SK-N-SH treated with all-trans-retinoic acid at 6 μM for 48 hours (cell line): ENCODE results near the gene MANBA.

ENCODE experiments used
- ATAC-seq: fragments of 200-7000 bp; cut with Tn5 transposase; 3 replicates; pipeline ENCODE4 v1.9.1; 2020; ENCODE audit warnings: mild to moderate bottlenecking, moderate library complexity
- ARNTL ChIP-seq: fragments of 450-650 bp; formaldehyde crosslinking; IDR thresholded peaks from 2 replicates; pipeline ENCODE4 v1.5.0; 2020; ENCODE audit warnings: low read depth, mild to moderate bottlenecking, moderate library complexity, borderline replicate concordance
- BACH2 ChIP-seq: fragments of 250-450 bp; sonication (Bioruptor Pico); IDR thresholded peaks from 2 replicates; pipeline ENCODE4 v1.9.0; 2021; ENCODE audit warnings: mild to moderate bottlenecking, borderline replicate concordance
- CSDC2 ChIP-seq: fragments of 250-450 bp; sonication (Bioruptor Pico); IDR thresholded peaks from 2 replicates; pipeline ENCODE4 v1.5.0; 2020; ENCODE audit warnings: mild to moderate bottlenecking, moderate library complexity
- GLIS3 ChIP-seq: fragments of 250-450 bp; sonication (Bioruptor Pico); IDR thresholded peaks from 2 replicates; pipeline ENCODE4 v1.5.0; 2020; ENCODE audit warnings: mild to moderate bottlenecking, moderate library complexity
- ISL1 ChIP-seq: fragments of 250-450 bp; sonication (Bioruptor Pico); IDR thresholded peaks from 2 replicates; pipeline ENCODE4 v2.1.2; 2022; ENCODE audit warnings: mild to moderate bottlenecking, moderate library complexity
- OSR1 ChIP-seq: fragments of 250-450 bp; sonication (Bioruptor Pico); IDR thresholded peaks from 2 replicates; pipeline ENCODE4 v1.8.0; 2022; ENCODE audit warnings: moderate library complexity, mild to moderate bottlenecking, inconsistent platforms
- PPARA ChIP-seq: fragments of 250-450 bp; sonication (Bioruptor Pico); IDR thresholded peaks from 2 replicates; pipeline ENCODE4 v1.5.0; 2020; ENCODE audit warnings: mild to moderate bottlenecking, borderline replicate concordance
- RARB ChIP-seq: fragments of 250-450 bp; sonication (Bioruptor Pico); IDR thresholded peaks from 2 replicates; pipeline ENCODE4 v1.8.0; 2021; ENCODE audit warnings: mild to moderate bottlenecking, moderate library complexity
- SNAI2 ChIP-seq: fragments of 250-450 bp; sonication (Bioruptor Pico); IDR thresholded peaks from 2 replicates; pipeline ENCODE4 v1.5.0; 2020; ENCODE audit warnings: mild to moderate bottlenecking, moderate library complexity
- TCF4 ChIP-seq: fragments of 250-450 bp; sonication (Bioruptor Pico); IDR thresholded peaks from 2 replicates; pipeline ENCODE4 v1.8.0; 2021; ENCODE audit warnings: mild to moderate bottlenecking, moderate library complexity, borderline replicate concordance
- TOX ChIP-seq: fragments of 250-450 bp; sonication (Bioruptor Pico); IDR thresholded peaks from 2 replicates; pipeline ENCODE4 v1.8.0; 2021; ENCODE audit warnings: mild to moderate bottlenecking, moderate library complexity, borderline replicate concordance
- ZC3H10 ChIP-seq: fragments of 250-450 bp; sonication (Bioruptor Pico); IDR thresholded peaks from 2 replicates; pipeline ENCODE4 v1.5.1; 2021; ENCODE audit warnings: mild to moderate bottlenecking, moderate library complexity
- ZFP3 ChIP-seq: fragments of 250-450 bp; sonication (Bioruptor Pico); IDR thresholded peaks from 2 replicates; pipeline ENCODE4 v1.5.0; 2020; ENCODE audit warnings: mild to moderate bottlenecking, moderate library complexity
- ZFP30 ChIP-seq: fragments of 450-650 bp; formaldehyde crosslinking; IDR thresholded peaks from 2 replicates; pipeline ENCODE4 v1.5.0; 2022; ENCODE audit warnings: mild to moderate bottlenecking, moderate library complexity
- ZNF565 ChIP-seq: fragments of 450-650 bp; formaldehyde crosslinking; conservative IDR thresholded peaks from 2 replicates; pipeline ENCODE4 v1.5.0; 2020; ENCODE audit warnings: low read depth, mild to moderate bottlenecking, moderate library complexity
- ZNF70 ChIP-seq: fragments of 450-650 bp; formaldehyde crosslinking; IDR thresholded peaks from 2 replicates; pipeline ENCODE4 v1.5.0; 2020; ENCODE audit warnings: mild to moderate bottlenecking, moderate library complexity
- ZNF8 ChIP-seq: fragments of 450-650 bp; formaldehyde crosslinking; IDR thresholded peaks from 2 replicates; pipeline ENCODE4 v1.5.0; 2020; ENCODE audit warnings: mild to moderate bottlenecking, moderate library complexity
- TF ChIP-seq, protein P1 (sequence below): fragments of 250-450 bp; sonication (Bioruptor Pico); IDR thresholded peaks from 2 replicates; pipeline ENCODE4 v1.8.0; 2021; ENCODE audit warnings: low read depth, mild to moderate bottlenecking, moderate library complexity, borderline replicate concordance
- TF ChIP-seq, protein P2 (sequence below): fragments of 250-450 bp; sonication (Bioruptor Pico); IDR thresholded peaks from 2 replicates; pipeline ENCODE4 v1.5.1; 2020; ENCODE audit warnings: low read depth, mild to moderate bottlenecking, moderate library complexity
- TF ChIP-seq, protein P3 (sequence below): fragments of 250-450 bp; sonication (Bioruptor Pico); IDR thresholded peaks from 2 replicates; pipeline ENCODE4 v1.5.1; 2021; ENCODE audit warnings: mild to moderate bottlenecking, moderate library complexity
- TF ChIP-seq, protein P4 (sequence below): fragments of 250-450 bp; sonication (Bioruptor Pico); IDR thresholded peaks from 2 replicates; pipeline ENCODE4 v1.5.0; 2020; ENCODE audit warnings: mild to moderate bottlenecking, moderate library complexity

The MANBA gene

DNA sequence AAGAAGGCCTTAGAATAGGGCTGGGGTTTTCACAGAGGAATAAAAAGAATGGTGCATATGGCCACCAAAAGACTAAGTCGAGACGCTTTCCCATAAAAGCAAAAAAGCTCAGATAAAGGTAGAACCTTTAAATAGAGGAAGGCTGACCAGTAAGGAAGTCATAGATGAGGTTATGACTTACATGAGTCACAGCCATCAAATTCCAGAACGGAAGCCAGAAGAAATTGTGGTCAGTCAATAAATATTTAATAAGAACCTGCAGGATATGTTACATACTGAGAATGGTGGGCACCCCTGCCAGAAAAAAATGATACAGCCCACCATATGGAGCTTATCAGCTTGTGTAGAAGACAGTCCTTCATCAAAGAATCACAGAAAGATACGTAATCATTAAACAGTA, 120.1 kb downstream of the MANBA start:
- TF ChIP-seq GLIS3 (CRISPR knock-in tag) (no peak), TCF4 (CRISPR knock-in tag) (no peak), ISL1 (no peak), ZNF565 (CRISPR knock-in tag) (no peak), ZFP30 (CRISPR knock-in tag) (no peak), ZC3H10 (CRISPR knock-in tag) (no peak), BACH2 (no peak), CSDC2 (no peak), ZNF70 (CRISPR knock-in tag) (no peak), ZNF8 (CRISPR knock-in tag) (no peak), RARB (CRISPR knock-in tag) (no peak)
- TF ChIP-seq, protein P1, sequence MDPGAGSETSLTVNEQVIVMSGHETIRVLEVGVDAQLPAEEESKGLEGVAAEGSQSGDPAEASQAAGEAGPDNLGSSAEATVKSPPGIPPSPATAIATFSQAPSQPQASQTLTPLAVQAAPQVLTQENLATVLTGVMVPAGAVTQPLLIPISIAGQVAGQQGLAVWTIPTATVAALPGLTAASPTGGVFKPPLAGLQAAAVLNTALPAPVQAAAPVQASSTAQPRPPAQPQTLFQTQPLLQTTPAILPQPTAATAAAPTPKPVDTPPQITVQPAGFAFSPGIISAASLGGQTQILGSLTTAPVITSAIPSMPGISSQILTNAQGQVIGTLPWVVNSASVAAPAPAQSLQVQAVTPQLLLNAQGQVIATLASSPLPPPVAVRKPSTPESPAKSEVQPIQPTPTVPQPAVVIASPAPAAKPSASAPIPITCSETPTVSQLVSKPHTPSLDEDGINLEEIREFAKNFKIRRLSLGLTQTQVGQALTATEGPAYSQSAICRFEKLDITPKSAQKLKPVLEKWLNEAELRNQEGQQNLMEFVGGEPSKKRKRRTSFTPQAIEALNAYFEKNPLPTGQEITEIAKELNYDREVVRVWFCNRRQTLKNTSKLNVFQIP (CRISPR knock-in tag), result no peak
- TF ChIP-seq, all 23 proteins: peak for 0

DNA sequence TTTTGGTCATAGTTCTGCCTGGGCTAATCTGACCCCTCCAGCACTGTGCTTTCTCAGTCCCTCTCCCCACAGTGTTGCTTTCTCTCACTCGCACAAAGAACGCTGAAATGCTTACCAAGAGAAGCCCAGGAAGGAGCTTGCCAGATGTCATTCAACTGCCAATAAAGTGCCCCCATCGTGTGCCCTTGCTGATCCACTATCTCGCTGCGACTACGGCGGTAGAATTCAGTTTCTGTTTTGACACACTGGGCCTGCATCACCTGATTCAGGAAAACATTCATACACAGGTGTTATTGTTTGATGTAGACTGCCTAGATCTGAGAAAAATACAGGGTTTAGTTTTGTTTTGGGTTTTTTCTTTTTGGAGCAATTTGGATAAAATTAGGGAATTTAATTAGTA, 121.2 kb downstream of the MANBA start:
- TF ChIP-seq, protein P2, sequence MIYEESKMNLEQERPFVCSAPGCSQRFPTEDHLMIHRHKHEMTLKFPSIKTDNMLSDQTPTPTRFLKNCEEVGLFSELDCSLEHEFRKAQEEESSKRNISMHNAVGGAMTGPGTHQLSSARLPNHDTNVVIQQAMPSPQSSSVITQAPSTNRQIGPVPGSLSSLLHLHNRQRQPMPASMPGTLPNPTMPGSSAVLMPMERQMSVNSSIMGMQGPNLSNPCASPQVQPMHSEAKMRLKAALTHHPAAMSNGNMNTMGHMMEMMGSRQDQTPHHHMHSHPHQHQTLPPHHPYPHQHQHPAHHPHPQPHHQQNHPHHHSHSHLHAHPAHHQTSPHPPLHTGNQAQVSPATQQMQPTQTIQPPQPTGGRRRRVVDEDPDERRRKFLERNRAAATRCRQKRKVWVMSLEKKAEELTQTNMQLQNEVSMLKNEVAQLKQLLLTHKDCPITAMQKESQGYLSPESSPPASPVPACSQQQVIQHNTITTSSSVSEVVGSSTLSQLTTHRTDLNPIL (CRISPR knock-in tag), result no peak
- no peak for TF ChIP-seq TOX (CRISPR knock-in tag)
- TF ChIP-seq RARB (CRISPR knock-in tag), result no peak
- no peak for TF ChIP-seq ZNF565 (CRISPR knock-in tag)
- TF ChIP-seq, protein P1 (CRISPR knock-in tag), result no peak
- no peak for TF ChIP-seq ARNTL (CRISPR knock-in tag)
- TF ChIP-seq, protein P3, sequence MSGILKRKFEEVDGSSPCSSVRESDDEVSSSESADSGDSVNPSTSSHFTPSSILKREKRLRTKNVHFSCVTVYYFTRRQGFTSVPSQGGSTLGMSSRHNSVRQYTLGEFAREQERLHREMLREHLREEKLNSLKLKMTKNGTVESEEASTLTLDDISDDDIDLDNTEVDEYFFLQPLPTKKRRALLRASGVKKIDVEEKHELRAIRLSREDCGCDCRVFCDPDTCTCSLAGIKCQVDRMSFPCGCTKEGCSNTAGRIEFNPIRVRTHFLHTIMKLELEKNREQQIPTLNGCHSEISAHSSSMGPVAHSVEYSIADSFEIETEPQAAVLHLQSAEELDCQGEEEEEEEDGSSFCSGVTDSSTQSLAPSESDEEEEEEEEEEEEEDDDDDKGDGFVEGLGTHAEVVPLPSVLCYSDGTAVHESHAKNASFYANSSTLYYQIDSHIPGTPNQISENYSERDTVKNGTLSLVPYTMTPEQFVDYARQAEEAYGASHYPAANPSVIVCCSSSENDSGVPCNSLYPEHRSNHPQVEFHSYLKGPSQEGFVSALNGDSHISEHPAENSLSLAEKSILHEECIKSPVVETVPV (CRISPR knock-in tag), result no peak
- no peak for TF ChIP-seq BACH2
- TF ChIP-seq OSR1 (CRISPR knock-in tag), result no peak
- no peak for TF ChIP-seq CSDC2
- no peak for TF ChIP-seq ZFP30 (CRISPR knock-in tag)
- no peak for TF ChIP-seq ISL1
- no peak for TF ChIP-seq ZFP3 (CRISPR knock-in tag)
- no peak for TF ChIP-seq SNAI2 (CRISPR knock-in tag)
- TF ChIP-seq ZNF70 (CRISPR knock-in tag), result no peak
- no peak for TF ChIP-seq PPARA (CRISPR knock-in tag)
- no peak for TF ChIP-seq ZNF8 (CRISPR knock-in tag)
- TF ChIP-seq TCF4 (CRISPR knock-in tag), result no peak
- TF ChIP-seq, all 23 proteins: peak for 0
- ATAC-seq, result no peak

More for the DNA sequence above, 120.1 kb downstream of the MANBA start:
- peak; percentile 62 for ATAC-seq

DNA sequence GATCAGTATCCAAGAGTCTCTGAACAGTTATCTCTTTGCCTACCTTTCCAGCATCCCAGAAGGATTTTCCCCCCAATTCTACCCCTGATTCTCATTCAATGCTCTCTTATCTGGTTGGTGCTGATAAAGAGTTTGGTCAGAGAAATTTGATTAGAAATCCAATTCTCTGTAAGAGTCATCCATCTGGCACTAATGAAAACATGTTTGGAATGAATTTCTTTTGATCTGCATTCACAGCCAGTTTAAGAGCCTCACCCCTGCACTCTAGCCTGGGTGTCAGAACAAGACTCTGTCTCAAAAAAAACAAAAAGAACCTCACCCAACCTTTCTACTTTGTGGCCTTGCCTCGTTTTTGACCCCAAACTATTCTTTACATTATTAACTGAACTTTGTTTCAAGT, 122.1 kb downstream of the MANBA start:
- TF ChIP-seq, protein P4, sequence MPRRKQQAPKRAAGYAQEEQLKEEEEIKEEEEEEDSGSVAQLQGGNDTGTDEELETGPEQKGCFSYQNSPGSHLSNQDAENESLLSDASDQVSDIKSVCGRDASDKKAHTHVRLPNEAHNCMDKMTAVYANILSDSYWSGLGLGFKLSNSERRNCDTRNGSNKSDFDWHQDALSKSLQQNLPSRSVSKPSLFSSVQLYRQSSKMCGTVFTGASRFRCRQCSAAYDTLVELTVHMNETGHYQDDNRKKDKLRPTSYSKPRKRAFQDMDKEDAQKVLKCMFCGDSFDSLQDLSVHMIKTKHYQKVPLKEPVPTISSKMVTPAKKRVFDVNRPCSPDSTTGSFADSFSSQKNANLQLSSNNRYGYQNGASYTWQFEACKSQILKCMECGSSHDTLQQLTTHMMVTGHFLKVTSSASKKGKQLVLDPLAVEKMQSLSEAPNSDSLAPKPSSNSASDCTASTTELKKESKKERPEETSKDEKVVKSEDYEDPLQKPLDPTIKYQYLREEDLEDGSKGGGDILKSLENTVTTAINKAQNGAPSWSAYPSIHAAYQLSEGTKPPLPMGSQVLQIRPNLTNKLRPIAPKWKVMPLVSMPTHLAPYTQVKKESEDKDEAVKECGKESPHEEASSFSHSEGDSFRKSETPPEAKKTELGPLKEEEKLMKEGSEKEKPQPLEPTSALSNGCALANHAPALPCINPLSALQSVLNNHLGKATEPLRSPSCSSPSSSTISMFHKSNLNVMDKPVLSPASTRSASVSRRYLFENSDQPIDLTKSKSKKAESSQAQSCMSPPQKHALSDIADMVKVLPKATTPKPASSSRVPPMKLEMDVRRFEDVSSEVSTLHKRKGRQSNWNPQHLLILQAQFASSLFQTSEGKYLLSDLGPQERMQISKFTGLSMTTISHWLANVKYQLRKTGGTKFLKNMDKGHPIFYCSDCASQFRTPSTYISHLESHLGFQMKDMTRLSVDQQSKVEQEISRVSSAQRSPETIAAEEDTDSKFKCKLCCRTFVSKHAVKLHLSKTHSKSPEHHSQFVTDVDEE, result no peak
- TF ChIP-seq GLIS3 (CRISPR knock-in tag) (no peak), ZNF8 (CRISPR knock-in tag) (no peak), OSR1 (CRISPR knock-in tag) (no peak), SNAI2 (CRISPR knock-in tag) (no peak), TOX (CRISPR knock-in tag) (no peak), ARNTL (CRISPR knock-in tag) (no peak)
- TF ChIP-seq, all 23 proteins: peak for 0
- no peak for ATAC-seq
